Measurements from ENCODE around the gene GPS1. TPM values are rescaled to one million over a fixed set of nuclear protein-coding genes. Genes with fewer than 3 reads are reported as not detected.

Gene GPS1
- total RNA-seq, 2 donors from 2014 or later = 54.6 to 62.7 TPM

DNA sequence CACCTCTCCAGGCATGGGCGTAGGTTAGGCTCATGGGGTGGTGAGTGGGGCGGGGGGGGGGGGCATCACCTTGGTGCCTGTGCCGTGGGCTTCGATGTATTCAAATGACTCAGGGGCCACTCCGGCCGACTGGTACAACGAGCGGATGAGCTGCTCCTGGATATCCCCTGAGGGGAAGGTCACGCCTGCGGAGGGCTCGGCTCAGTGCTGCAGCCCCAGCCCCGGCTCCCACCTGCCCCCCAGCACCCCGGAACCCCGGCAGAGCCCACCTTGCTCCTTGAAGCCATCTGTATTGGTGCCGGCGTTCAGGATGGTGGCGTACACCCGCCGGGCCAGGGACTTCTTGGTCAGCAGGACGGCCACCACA, 40.9 kb downstream of the GPS1 start:
- intact Hi-C loops (cut with DNase I) = no loop called here
- DNase-seq (ENCODE audit: low spot score) = no peak

DNA sequence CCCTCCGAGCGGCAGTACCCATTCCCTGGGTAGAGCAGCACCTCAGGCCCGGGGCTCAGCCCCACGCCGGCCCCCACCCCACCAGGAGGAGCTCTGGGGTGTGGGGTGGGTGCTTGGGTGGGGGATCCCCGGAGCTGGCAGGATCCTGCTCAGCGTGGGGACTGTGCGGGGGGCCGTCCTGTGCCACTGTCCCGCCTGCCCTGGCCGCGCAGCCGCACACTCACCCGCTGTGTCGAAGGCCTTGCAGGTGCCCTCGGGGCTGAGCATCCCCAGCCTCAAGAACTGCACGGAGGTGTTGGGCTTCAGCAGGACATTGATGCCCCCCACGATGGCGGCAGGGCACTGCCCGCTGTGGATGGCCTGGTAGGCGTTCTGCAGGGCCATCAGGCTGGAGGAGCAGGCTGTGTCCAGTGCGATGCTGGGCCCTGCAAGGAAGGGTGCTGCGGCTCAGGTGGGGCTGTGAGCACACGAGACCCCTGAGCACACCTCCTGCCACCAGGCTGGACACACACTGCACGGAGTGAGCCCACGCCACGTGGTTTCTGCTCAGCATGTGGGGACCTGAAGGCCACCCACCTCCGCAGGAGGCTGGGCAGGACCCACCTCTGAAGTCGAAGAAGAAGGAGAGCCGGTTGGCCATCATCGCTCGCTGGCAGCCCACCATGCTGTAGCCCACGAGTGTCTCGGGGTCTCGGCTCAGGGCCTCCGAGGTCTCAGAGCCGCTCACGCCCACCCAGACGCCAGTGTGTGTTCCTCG, 41.5 kb downstream of the GPS1 start:
- intact Hi-C loops (cut with DNase I) = no loop called here
- DNase-seq (ENCODE audit: low spot score) = no peak

DNA sequence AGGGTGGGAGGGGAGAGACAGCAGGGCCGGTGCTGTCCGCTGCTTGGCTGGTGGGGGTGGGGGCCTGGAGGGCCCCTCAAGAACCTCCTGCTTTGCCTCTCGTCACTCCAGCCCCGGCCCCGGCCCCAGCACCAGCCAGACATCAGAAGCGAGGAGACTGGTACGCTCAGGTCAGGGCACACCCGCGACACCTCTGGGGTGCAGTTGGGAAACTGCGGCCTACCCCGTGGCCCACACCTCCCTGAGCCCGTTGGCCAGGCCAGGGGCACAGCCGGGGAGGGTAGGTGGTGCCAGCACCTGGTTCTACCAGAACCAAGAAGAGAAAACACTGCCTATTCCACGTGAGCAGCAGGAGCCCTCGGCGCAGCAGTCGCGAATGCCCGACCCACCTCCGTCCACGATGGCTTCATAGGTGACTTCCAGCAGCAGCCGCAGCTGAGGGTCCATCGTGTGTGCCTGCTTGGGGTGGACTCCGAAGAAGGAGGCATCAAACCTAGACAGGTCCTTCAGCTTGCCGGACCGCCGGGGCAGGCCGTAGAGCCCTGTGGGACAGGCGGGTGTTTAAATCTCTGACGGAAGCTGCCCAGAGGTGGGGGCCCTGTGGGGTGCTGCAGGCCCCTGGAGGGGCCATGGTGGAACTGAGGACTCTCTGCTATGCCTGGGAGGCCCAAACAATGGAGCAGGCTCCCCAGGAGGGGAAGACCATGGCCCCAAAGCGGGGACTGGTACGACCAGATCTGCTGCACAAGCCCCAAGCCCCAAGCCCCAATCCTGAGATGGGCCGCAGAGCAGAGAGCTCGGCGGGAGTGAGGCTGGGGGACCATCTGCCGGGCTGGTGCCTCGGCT, 43.5 kb downstream of the GPS1 start:
- intact Hi-C loops (cut with DNase I) = no loop called here
- DNase-seq (ENCODE audit: low spot score) = no peak

- intact Hi-C loops (cut with DNase I) = no loop called here
- DNase-seq (ENCODE audit: low spot score) = no peak
Measured at GRCh38 chr17:82095777-82096708, 44.3 kb downstream of the GPS1 start.

DNA sequence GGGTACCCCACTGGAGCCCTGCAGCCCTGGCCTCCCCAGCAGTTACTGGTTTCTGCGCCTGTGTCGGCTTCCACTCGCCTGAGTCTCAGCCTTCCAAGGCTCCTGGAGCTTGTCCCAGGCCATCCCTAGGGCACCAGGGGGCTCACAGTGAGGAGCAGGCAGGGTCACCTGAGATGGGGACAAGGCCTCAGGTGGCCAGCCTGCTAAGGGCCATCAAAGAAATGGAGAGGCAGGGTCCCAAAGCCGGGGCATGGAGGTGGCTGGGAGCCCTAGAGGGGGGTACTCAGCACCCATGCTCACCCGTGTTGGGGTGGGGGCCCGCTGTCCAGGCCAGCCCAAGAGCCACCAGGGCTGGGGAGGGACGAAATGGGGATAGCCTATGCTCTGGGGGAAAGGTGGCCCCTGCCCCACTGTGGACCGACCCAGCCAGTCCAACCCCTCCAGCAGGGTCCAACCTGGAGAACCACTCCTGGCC, 45.0 kb downstream of the GPS1 start:
- intact Hi-C loops (cut with DNase I) = no loop called here
- DNase-seq (ENCODE audit: low spot score) = no peak

DNA sequence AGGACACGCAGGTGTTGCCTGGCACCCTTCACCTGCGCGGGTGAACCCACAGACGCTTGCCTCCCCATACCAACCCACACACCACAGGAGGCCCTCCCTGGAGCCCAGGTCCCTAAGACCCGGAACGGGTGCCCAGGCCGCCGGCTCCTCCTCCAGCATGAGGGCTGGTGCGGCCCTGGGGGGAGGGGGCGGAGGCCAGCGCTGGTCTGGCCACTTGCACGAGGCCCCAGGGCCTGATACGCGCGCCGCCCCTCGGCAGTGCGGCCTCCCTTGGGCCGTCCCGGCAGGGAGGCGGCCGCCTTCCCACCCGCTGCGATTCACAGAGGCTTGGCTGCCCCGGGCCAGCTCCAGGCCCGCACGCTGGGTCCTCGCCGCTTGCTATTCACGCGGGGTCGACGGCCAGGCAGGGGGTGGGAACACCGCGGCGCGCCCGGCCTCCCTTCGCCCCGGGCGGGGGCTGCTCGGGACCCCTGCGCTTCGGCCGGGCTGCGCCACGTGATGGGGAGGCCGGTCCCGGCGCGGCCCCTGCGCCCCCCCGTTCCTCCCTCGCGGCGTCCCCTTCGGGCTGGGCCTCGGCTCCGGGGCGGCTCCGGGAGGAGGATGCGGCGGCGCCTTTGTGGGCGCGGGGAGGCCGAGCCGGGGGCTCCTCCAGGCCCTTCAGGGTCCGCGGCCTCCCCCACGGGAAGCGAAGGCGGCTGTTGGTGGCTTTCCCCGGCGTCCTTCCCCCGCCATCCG, 45.7 kb downstream of the GPS1 start:
- intact Hi-C loops (cut with DNase I) = no loop called here
- no peak for DNase-seq (ENCODE audit: low spot score)

DNA sequence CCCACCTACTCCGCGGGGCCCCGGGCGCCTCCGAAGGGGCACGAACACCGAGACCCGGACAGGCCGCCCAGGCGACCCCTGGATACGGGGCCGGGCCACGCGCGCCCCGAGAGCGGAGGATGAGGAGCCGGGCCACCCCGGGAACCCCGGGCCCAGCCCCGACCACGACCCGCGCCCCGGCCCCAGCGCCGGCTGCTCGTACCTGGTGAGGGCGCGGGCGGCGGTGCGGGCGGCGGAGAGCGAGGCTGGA, 46.1 kb downstream of the GPS1 start:
- DNase-seq (ENCODE audit: low spot score) = no peak

GRCh38 chr17:82098169-82098938, 46.7 kb downstream of the GPS1 start, which contains the start of gene FASN:
TSS of gene FASN (minus strand) at chr17:82098236. CDS start at chr17:82096445, 1,791 bp downstream.
- DNase-seq (ENCODE audit: low spot score) = peak; percentile 98

More for the DNA sequence above, 46.1 kb downstream of the GPS1 start:
- intact Hi-C loops (cut with DNase I) = no loop called here

DNA sequence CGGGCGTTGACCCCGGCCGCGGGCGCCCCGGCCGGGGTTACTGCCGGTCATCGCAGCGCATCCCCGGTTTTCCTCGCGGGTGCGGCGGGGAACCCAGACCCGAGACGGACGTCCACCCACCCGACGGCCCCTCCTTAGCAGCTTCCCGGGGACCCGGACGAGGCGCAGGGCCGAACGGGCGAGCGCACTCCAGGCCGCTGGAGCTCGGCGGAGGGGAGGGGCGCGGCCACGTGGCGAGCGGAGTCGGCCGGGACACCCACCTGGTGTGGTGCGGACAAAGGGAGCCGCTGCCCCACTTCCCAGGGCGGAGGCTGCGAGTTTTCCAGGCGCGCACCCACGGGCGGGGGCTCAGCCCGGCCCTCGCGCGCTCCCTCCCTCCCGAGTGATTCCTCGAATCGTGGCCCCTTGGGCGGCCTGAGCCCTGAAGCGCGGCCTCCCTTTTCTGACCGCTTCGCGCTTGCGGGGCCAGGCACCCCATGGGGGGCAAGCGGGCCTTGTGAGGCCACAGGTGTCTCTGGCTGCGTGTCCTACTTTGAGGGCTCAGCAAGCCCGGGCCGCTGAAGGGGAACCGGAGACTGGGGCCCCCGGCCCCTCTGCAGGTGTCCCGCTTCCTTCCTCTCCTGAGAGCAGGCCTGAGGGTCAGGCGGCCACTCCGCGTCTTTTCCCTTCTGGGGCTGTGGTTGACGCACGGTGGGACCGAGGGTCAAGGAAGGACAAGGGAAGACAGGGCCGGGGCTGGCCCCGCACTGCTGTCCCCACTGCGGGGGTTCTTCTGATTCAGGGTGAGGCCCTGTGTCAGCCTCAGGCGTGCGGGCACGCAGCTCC, 47.5 kb downstream of the GPS1 start:
- intact Hi-C loops (cut with DNase I) = no loop called here
- no peak for DNase-seq (ENCODE audit: low spot score)

More at GRCh38 chr17:82098169-82098938, 46.7 kb downstream of the GPS1 start, which contains the start of gene FASN:
- intact Hi-C loops (cut with DNase I) = no loop called here

DNA sequence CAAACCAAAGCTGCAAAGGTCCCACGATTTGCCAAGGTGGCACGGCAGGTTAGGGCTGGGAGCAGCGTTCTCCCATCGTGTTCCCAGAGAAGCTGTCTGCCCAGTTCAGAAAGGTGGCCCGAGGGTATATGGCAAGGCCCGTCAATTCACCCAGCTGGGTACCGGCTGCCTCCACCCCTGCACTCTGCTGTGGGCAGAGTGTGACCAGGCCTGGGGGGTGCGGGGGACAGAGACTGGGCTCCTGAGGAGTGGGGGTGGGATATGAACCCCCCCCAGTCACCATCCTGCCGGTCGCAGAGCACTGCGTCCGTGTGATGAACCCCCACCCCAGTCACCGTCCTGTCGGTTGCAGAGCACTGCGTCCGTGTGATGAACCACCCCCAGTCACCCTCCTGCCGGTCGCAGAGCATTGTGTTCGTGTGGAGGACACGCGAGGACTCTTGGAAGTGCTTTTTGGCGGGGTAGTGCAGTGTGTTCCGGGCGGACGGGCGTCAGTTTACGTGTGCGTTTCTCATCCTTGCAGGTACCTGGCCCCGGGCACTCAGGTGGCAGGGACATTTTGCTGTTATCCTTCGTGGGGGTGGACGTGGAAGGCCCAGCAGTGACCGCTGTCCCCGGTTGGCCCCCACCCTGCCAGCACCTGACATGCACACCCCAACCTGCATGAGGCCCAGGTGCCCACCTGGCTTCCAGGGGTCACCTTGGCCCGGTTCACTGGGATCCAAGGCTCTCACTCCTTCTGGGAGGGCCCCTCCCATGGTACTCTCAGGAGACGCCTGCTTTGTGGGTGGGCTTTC, 49.0 kb downstream of the GPS1 start:
- no peak for DNase-seq (ENCODE audit: low spot score)
- intact Hi-C loops (cut with DNase I) = no loop called here

DNA sequence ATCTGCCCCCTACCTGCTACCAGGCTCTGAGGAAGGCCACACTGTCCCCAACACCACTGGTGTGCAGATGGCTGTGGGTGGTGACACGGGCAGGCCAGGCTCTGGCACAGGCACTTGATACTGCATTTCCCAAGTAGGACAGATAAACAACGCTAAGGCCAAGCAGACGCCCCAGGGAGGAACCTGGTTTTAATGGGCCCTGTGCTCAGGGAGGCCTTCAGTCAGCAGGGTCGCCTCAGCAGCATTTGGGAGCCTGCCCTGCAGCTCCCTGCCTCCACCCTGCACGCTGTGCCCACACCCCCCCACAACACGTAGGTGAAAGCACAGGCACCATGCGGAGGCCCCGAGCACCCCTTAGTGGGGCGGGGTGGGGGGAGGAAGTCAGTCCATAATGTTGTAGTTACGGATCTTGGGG, 49.6 kb downstream of the GPS1 start:
- no peak for DNase-seq (ENCODE audit: low spot score)
- intact Hi-C loops (cut with DNase I) = no loop called here

GRCh38 chr17:82101767-82102679, 50.3 kb downstream of the GPS1 start:
- no peak for DNase-seq (ENCODE audit: low spot score)
- intact Hi-C loops (cut with DNase I) = no loop called here

DNA sequence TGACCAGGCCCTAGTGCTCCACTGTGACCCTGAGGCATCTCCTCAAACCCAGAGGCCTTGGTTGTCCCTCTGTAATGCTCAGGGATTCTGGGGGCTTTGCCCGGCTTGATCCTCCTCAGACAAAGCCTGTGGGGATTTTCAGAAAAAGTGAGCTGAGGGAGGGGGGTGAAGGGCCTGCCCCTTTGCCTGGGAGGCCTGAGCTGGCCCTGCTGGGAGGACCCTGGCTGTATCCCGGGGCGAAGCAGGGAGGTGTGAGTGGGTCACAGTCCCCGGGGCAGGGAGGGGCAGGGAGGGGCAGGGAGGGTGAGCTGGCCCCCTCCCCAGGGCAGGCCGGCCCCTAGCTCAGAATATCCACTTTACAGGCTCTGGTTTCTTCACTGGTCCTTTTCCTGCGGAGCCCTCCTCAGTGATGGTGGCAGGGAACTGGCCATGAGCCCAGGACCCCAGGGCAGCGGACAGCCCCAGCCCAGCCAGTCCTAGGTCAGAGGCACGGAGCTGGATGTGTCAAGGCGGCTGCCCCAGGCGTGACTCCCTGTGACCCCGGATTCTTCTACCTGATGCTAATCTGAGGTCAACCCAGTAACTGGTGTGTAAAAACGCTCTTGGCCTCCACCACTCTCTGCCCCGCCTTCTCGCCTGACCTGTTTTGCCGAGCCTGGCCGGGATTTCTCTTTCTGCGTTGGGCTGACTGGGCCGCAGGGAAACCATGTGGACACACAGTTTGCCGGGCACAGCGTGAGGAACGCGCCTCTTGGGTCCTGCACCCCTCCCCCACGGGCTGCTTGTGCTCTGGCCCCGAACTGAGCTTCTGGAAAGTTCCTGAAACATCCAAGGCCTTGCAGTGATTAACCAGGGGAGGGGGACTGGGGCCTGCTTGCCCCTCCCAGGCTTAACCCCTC, 52.1 kb downstream of the GPS1 start:
- no peak for DNase-seq (ENCODE audit: low spot score)
- intact Hi-C loops (cut with DNase I) = no loop called here

- no peak for DNase-seq (ENCODE audit: low spot score)
- intact Hi-C loops (cut with DNase I) = no loop called here
Measured at GRCh38 chr17:82104797-82105416, 53.2 kb downstream of the GPS1 start.

Measured in posterior vena cava (tissue), 2 donors.